PC-9 (cell line): ENCODE measurements around the gene CEP120. TPM values are rescaled to one million over a fixed set of nuclear protein-coding genes. Genes with fewer than 3 reads are reported as not detected.
A peak's percentile ranks its signal among the peaks of the same experiment; 100 is the strongest.

Experiments used
- BruUV-seq: library from RNA; stranded (reverse); fragments of 400-500 nt; replicated peaks from 2 replicates; lab custom pipeline; 2021; lab: Mats Ljungman, UMichigan
- CTCF ChIA-PET: fragments of 300-600 bp; sonication (Branson Sonifier 250); formaldehyde crosslinking; loops from one replicate; lab custom pipeline; 2022; ENCODE audit warnings: antibody characterized with exemption; lab: Charles Lee
- POLR2A ChIA-PET: fragments of 300-600 bp; sonication (Branson Sonifier 250); formaldehyde crosslinking; loops from one replicate; lab custom pipeline; 2022; ENCODE audit warnings: antibody characterized with exemption; ENCODE audit not compliant: unreplicated experiment; lab: Charles Lee
- DNase-seq, 2 experiments: peaks; one replicate each; pipeline versions ENCODE4 v3.0.0 to v3.0.0-alpha.2; 2015 to 2022; ENCODE audit warnings: mixed read lengths in 1 of 2
- H2AFZ ChIP-seq: fragments of 200-600 bp; sonication (generic); 2 replicates; pipeline ENCODE4 v1.8.1; 2017; ENCODE audit warnings: antibody characterized with exemption
- H3F3A ChIP-seq: fragments of 200-600 bp; sonication (generic); 2 replicates; pipeline ENCODE4 v1.8.1; 2017; ENCODE audit warnings: antibody characterized with exemption, mild to moderate bottlenecking, low read depth; ENCODE audit not compliant: insufficient read depth
- H3K27ac ChIP-seq: fragments of 200-600 bp; sonication (generic); 2 replicates; pipeline ENCODE4 v1.6.1; 2016; ENCODE audit warnings: mixed run types
- H3K27me3 ChIP-seq: fragments of 200-600 bp; sonication (generic); 2 replicates; pipeline ENCODE4 v1.6.1; 2016; ENCODE audit warnings: low read depth, mixed run types; ENCODE audit not compliant: insufficient read depth
- H3K36me3 ChIP-seq: fragments of 200-600 bp; sonication (generic); 2 replicates; pipeline ENCODE4 v1.6.1; 2016; ENCODE audit warnings: low read depth, mixed run types
- H3K4me1 ChIP-seq: fragments of 200-600 bp; sonication (generic); replicated peaks from 2 replicates; pipeline ENCODE4 v1.6.1; 2016; ENCODE audit warnings: mixed run types; ENCODE audit not compliant: insufficient read depth
- H3K4me2 ChIP-seq: fragments of 200-600 bp; sonication (generic); 2 replicates; pipeline ENCODE4 v1.6.1; 2017; ENCODE audit warnings: mixed run types
- H3K4me3 ChIP-seq: fragments of 200-600 bp; sonication (generic); 2 replicates; pipeline ENCODE4 v1.6.1; 2016; ENCODE audit warnings: mixed run types
- H3K79me2 ChIP-seq: fragments of 200-600 bp; sonication (generic); 2 replicates; pipeline ENCODE4 v1.6.1; 2017; ENCODE audit warnings: low read depth, mixed run types
- H3K9me2 ChIP-seq: fragments of 200-600 bp; sonication (generic); 2 replicates; pipeline ENCODE4 v1.8.1; 2017; ENCODE audit warnings: mild to moderate bottlenecking; ENCODE audit not compliant: insufficient read depth
- H3K9me3 ChIP-seq: fragments of 200-600 bp; sonication (generic); 2 replicates; pipeline ENCODE4 v1.8.1; 2016; ENCODE audit warnings: low read depth; ENCODE audit not compliant: insufficient read depth
- H4K20me1 ChIP-seq: fragments of 200-600 bp; sonication (generic); 2 replicates; pipeline ENCODE4 v1.8.1; 2017; ENCODE audit not compliant: insufficient read depth
- EZH2 ChIP-seq: fragments of 200-600 bp; sonication (generic); IDR thresholded peaks from 2 replicates; pipeline ENCODE4 v1.8.0; 2017; ENCODE audit warnings: antibody characterized with exemption, low read depth
- intact Hi-C: fragments of 100-400 bp; cut with micrococcal nuclease; formaldehyde crosslinking; loops from one replicate; pipeline ENCODE4 v1.10.0; 2022; ENCODE audit not compliant: unreplicated experiment
- total RNA-seq: library from RNA; stranded (reverse); gene quantifications from 2 replicates; pipeline ENCODE4 v1.2.3, GENCODE V29; 2021
- TF ChIP-seq, protein P1 (sequence below): fragments of 200-600 bp; sonication (generic); conservative IDR thresholded peaks from 2 replicates; pipeline ENCODE4 v1.6.1; 2017; ENCODE audit warnings: mixed run types, antibody characterized with exemption, mild to moderate bottlenecking, moderate library complexity

CEP120 gene
- total RNA-seq, 1 experiment from 2014 or later: 24.5 TPM

DNA sequence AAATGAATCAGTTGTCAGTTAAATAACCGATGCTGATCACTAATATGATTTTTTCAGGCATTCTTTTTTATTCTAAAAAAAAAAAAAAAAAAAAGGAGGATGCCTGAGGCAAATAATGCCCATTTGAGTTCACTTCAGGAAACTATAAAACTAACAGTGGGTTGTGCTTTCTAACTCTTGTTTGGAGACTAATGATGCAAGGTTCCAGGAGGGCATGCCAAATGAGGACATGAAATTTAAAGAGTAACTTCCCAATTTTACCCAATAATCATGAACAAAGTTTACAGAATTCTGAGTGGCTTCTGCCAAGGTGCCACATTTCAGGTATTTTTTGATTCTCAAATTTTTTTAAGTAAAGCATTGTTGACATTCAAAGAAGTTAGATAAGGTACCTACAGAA lies 41.0 kb downstream of the CEP120 start:
- peaks cover 52% of the 10 kb centered on the region for H3K36me3 ChIP-seq
- DNase-seq: no peak
- H3K27ac ChIP-seq: no peak overlapping the region
- no TSS peak for BruUV-seq
- H2AFZ ChIP-seq: no peak overlapping the region
- no peaks in the 10 kb centered on the region for H4K20me1 ChIP-seq
- no peak overlapping the region for H3K4me2 ChIP-seq
- H3K9me3 ChIP-seq: no peaks in the 10 kb centered on the region
- H3K4me1 ChIP-seq: no peaks in the 10 kb centered on the region
- H3K4me3 ChIP-seq: no peak overlapping the region
- TF ChIP-seq EZH2: no peak
- TF ChIP-seq, protein P1, sequence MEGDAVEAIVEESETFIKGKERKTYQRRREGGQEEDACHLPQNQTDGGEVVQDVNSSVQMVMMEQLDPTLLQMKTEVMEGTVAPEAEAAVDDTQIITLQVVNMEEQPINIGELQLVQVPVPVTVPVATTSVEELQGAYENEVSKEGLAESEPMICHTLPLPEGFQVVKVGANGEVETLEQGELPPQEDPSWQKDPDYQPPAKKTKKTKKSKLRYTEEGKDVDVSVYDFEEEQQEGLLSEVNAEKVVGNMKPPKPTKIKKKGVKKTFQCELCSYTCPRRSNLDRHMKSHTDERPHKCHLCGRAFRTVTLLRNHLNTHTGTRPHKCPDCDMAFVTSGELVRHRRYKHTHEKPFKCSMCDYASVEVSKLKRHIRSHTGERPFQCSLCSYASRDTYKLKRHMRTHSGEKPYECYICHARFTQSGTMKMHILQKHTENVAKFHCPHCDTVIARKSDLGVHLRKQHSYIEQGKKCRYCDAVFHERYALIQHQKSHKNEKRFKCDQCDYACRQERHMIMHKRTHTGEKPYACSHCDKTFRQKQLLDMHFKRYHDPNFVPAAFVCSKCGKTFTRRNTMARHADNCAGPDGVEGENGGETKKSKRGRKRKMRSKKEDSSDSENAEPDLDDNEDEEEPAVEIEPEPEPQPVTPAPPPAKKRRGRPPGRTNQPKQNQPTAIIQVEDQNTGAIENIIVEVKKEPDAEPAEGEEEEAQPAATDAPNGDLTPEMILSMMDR: no peak
- H3F3A ChIP-seq: no peaks in the 10 kb centered on the region
- H3K9me2 ChIP-seq: no peaks in the 10 kb centered on the region
- ChIA-PET POLR2A (no interaction called here), CTCF (no interaction called here)
- no peaks in the 10 kb centered on the region for H3K27me3 ChIP-seq
- intact Hi-C loops: loop anchor here (10.0 kb wide), 1 partner anchor 233 kb away; no protein-coding TSS in a partner anchor
- no peaks in the 10 kb centered on the region for H3K79me2 ChIP-seq

DNA sequence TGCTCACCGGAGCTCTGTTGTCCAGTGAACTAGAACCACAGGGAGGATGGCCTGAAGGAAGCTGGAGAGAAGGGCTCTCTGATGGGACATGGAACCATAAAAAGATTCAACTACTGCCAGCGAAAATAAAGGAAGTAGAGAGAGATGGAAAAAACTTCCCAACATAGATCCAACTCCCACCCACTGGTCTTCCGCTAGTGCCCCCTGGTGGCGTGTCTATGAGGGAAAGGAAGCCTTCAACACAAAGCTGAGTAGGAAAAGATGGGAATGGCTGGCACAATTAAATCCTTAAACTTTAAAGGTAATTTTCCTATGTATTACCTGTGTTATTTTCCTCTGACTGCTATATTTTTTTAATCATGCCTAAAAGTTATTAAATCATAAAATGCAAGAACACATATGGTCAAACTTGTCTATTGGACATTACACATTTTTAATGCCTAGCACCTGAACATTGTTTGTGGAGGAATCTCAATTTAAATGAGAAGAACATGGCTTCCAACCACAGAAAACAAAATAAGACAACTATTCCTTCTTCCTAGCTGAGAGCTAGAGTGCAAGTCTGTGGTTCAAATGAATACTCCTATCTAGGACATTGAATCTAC lies 51.5 kb downstream of the CEP120 start:
- H4K20me1 ChIP-seq: no peaks in the 10 kb centered on the region; the same call in 1 of the 2 replicates
- H3K9me2 ChIP-seq: no peaks in the 10 kb centered on the region
- intact Hi-C loops: loop anchor here (5.0 kb wide), 1 partner anchor 474 kb away; no protein-coding TSS in a partner anchor
- H3K79me2 ChIP-seq: no peaks in the 10 kb centered on the region
- TF ChIP-seq, protein P1: peak; percentile 59
- TF ChIP-seq EZH2: no peak
- no peaks in the 10 kb centered on the region for H3F3A ChIP-seq
- BruUV-seq: no TSS peak
- H3K27ac ChIP-seq: no peak overlapping the region
- peaks cover 32% of the 10 kb centered on the region for H3K36me3 ChIP-seq
- H2AFZ ChIP-seq: no peak overlapping the region
- peak in 1 of 2 experiments; percentile 14 for DNase-seq
- no peak overlapping the region for H3K4me2 ChIP-seq
- no peaks in the 10 kb centered on the region for H3K9me3 ChIP-seq
- no peak overlapping the region for H3K4me3 ChIP-seq
- no peaks in the 10 kb centered on the region for H3K4me1 ChIP-seq
- no peaks in the 10 kb centered on the region for H3K27me3 ChIP-seq
- POLR2A ChIA-PET: no interaction called here
- CTCF ChIA-PET: no interaction called here

DNA sequence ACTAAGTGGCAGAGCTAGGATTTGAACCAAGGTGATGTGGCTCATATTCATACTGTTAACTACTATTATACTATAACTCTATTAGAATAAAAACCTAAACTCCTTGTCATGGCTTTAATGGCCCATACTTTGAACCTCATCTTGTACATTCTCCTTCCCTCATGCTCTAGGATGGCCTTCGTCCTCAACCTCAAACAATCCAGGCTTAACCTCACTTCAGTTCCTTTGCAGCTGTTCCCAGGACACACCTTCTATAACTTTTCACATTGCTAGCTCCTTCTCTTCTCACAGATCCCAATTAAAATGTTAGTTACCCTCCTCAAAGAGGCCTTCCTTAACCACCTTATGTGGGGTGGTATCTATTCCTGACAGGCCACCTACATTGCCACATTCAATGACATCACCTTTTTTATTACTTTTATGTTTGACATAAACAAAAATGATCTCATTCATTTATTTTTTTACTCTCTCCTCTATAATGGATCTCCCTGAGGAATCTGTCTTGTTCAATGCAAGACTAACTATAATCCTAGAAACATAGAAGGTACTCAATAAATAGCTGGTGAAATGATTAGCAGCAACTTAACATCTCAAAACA lies 53.7 kb downstream of the CEP120 start:
- no peaks in the 10 kb centered on the region for H3K9me2 ChIP-seq
- ChIA-PET CTCF (no interaction called here), POLR2A (no interaction called here)
- peaks cover 24% of the 10 kb centered on the region; the same call in 1 of the 2 replicates for H3K36me3 ChIP-seq
- no peaks in the 10 kb centered on the region for H3K9me3 ChIP-seq
- BruUV-seq: no TSS peak
- H2AFZ ChIP-seq: no peak overlapping the region
- H4K20me1 ChIP-seq: no peaks in the 10 kb centered on the region; the same call in 1 of the 2 replicates
- no peaks in the 10 kb centered on the region for H3F3A ChIP-seq
- H3K4me3 ChIP-seq: no peak overlapping the region
- intact Hi-C loops: loop anchor here (5.0 to 10.0 kb wide), 3 partner anchors 665 to 1175 kb away; no protein-coding TSS in a partner anchor
- H3K27me3 ChIP-seq: no peaks in the 10 kb centered on the region
- no peak for TF ChIP-seq EZH2
- TF ChIP-seq, protein P1: no peak
- no peak for DNase-seq
- no peaks in the 10 kb centered on the region for H3K79me2 ChIP-seq
- no peak overlapping the region for H3K4me2 ChIP-seq
- no peaks in the 10 kb centered on the region for H3K4me1 ChIP-seq
- H3K27ac ChIP-seq: no peak overlapping the region
